Activated T-cell treated with anti-CD3 and anti-CD28 coated beads, Interleukin-2, amount 50 U/mL, for 72 hours (primary cell): ENCODE data around the gene PEX7. TPM values are rescaled to one million over a fixed set of nuclear protein-coding genes. Genes with fewer than 3 reads are reported as not detected.

Source experiments
- ATAC-seq, 2 donors: fragments of 150-1000 bp; cut with Tn5 transposase; replicated peaks in 1 of 2; 2 replicates each; pipeline ENCODE4 v1.10.0; 2021; ENCODE audit warnings: moderate library complexity in 2 of 2, mild to moderate bottlenecking in 1 of 2
- DNase-seq, 2 donors: peaks; one replicate each; pipeline ENCODE4 v3.0.0; 2021 to 2022; ENCODE audit warnings: mixed read lengths in 1 of 2
- H3K27ac Mint-ChIP-seq: one replicate; pipeline ENCODE4 v1.8.0; 2022; ENCODE audit warnings: mild to moderate bottlenecking, moderate library complexity, mixed read lengths
- H3K27me3 Mint-ChIP-seq: one replicate; pipeline ENCODE4 v1.8.0; 2022; ENCODE audit warnings: low read depth, mixed read lengths
- H3K36me3 Mint-ChIP-seq, 2 donors: one replicate each; pipeline ENCODE4 v1.8.0; 2022; ENCODE audit warnings: mixed read lengths in 2 of 2, mild to moderate bottlenecking in 1 of 2; ENCODE audit not compliant: insufficient read depth in 2 of 2
- H3K4me1 Mint-ChIP-seq: one replicate; pipeline ENCODE4 v1.8.0; 2022; ENCODE audit warnings: low read depth, mixed read lengths
- H3K4me3 Mint-ChIP-seq, 2 donors: one replicate each; pipeline ENCODE4 v1.8.0; 2022; ENCODE audit warnings: mild to moderate bottlenecking in 2 of 2, mixed read lengths in 2 of 2, moderate library complexity in 2 of 2
- H3K9me3 Mint-ChIP-seq, 2 donors: one replicate each; pipeline ENCODE4 v1.8.0; 2022; ENCODE audit warnings: mixed read lengths in 2 of 2
- total RNA-seq, 2 donors: library from RNA; stranded (reverse); gene quantifications; one replicate each; pipeline ENCODE4 v1.2.3, GENCODE V29; 2022

PEX7 gene
- total RNA-seq, 2 donors from 2014 or later: 3.8 to 4.9 TPM

GRCh38 chr6:136960781-136961180, 138.4 kb downstream of the PEX7 start:
- no peaks in the 10 kb centered on the region for H3K36me3 Mint-ChIP-seq
- no peak for ATAC-seq

GRCh38 chr6:136961848-136962247, 139.5 kb downstream of the PEX7 start:
- Mint-ChIP-seq H3K9me3 (no peaks in the 10 kb centered on the region), H3K4me1 (peaks cover 5% of the 10 kb centered on the region), H3K27ac (no peak overlapping the region), H3K4me3 (no peak overlapping the region), H3K36me3 (no peaks in the 10 kb centered on the region), H3K27me3 (peaks cover 29% of the 10 kb centered on the region)
- ATAC-seq (no peak), DNase-seq (no peak)

More at GRCh38 chr6:136960781-136961180, 138.4 kb downstream of the PEX7 start:
- DNase-seq: no peak
- no peak overlapping the region for H3K4me3 Mint-ChIP-seq
- H3K9me3 Mint-ChIP-seq: no peaks in the 10 kb centered on the region
- H3K27me3 Mint-ChIP-seq: peaks cover 23% of the 10 kb centered on the region
- peaks cover 8% of the 10 kb centered on the region for H3K4me1 Mint-ChIP-seq
- H3K27ac Mint-ChIP-seq: no peak overlapping the region

DNA sequence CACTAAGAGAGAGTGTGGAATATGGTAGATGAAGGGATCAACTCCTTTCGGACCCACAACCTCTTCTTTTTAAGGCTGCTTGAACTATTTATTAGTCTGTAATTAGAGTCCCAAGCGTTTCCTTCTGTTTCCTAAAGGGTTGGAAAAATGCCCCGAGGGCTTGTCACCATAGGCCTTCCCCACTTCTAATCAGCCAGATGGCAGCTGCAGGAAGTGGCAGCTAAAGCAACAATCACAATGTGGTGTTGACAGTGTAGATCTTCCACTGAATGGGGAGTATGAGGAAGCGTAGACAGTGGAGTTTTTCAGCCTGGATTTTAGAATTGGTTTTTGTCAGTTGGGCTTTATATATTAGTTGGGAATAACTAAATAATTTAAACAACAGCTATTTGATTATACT, 140.3 kb downstream of the PEX7 start:
- H3K9me3 Mint-ChIP-seq: no peaks in the 10 kb centered on the region
- H3K4me1 Mint-ChIP-seq: peaks cover 3% of the 10 kb centered on the region
- no peak overlapping the region for H3K4me3 Mint-ChIP-seq
- DNase-seq (no peak), ATAC-seq (no peak)
- no peaks in the 10 kb centered on the region for H3K36me3 Mint-ChIP-seq
- no peak overlapping the region for H3K27ac Mint-ChIP-seq
- H3K27me3 Mint-ChIP-seq: peaks cover 37% of the 10 kb centered on the region

DNA sequence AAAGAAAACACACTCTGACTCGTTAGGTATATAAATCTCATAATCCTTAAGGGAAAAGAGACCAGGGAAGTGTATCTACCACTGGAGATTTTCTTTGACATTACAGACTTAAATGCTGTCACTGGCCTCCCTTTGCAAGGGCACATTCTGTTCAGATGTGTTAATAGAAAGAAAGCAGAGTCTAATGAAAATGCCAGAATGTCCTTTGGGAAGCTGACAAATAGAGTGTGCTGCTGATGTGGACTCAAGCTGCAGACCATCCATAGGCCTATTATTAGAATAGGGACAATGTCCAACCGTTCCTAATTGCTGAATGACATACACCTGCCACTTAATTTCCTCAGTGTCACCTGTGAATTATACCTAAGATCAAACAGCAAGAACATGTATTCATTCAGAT, 140.9 kb downstream of the PEX7 start:
- Mint-ChIP-seq H3K36me3 (no peaks in the 10 kb centered on the region), H3K27me3 (peaks cover 42% of the 10 kb centered on the region)

More for the DNA sequence above, 140.9 kb downstream of the PEX7 start:
- no peaks in the 10 kb centered on the region for H3K9me3 Mint-ChIP-seq
- peaks cover 5% of the 10 kb centered on the region for H3K4me1 Mint-ChIP-seq
- DNase-seq (no peak), ATAC-seq (no peak)
- no peak overlapping the region for H3K4me3 Mint-ChIP-seq
- no peak overlapping the region for H3K27ac Mint-ChIP-seq

Other genes starting within 250 kb of the PEX7 start
- 10 to 100 TPM; 12.8 to 18.5 TPM for gene MAP3K5, start 30.1 kb upstream of the PEX7 start, total RNA-seq
- not detected for gene SLC35D3, start 99.7 kb downstream of the PEX7 start, total RNA-seq
- gene IL20RA, start 222.4 kb downstream of the PEX7 start, total RNA-seq: not detected